D721Med (cell line): ENCODE results near the gene MSX1.

Source experiments
- DNase-seq: peaks from one replicate; pipeline ENCODE4 v3.0.0; 2011; ENCODE audit warnings: low spot score; ENCODE audit not compliant: insufficient read length
- FAIRE-seq: peaks from 2 replicates; lab custom pipeline; 2011; peaks lifted over from hg19 to GRCh38; lab: Jason Lieb, UNC
- CTCF ChIP-seq: IDR thresholded peaks from 2 replicates; pipeline ENCODE4 v1.5.1; 2012; ENCODE audit warnings: mild to moderate bottlenecking, control low read depth; ENCODE audit not compliant: insufficient read depth; ENCODE audit errors: missing control alignments

Gene MSX1

GRCh38 chr4:4893721-4894120 is 34.3 kb downstream of the MSX1 start:
- no peak for TF ChIP-seq CTCF
- FAIRE-seq (no peak), DNase-seq (no peak)

- FAIRE-seq (no peak), DNase-seq (no peak)
- TF ChIP-seq CTCF = no peak
Measured at GRCh38 chr4:4899202-4899925, 39.9 kb downstream of the MSX1 start.

- TF ChIP-seq CTCF = peak; percentile 7
- FAIRE-seq = no peak
- no peak for DNase-seq
Measured at GRCh38 chr4:4901877-4902276, 42.4 kb downstream of the MSX1 start.

- DNase-seq (no peak), FAIRE-seq (no peak)
- no peak for TF ChIP-seq CTCF
Measured at GRCh38 chr4:4912155-4912554, 52.7 kb downstream of the MSX1 start.

- TF ChIP-seq CTCF = no peak
- DNase-seq = no peak
- no peak for FAIRE-seq
Measured at GRCh38 chr4:4913147-4913561, 53.7 kb downstream of the MSX1 start.
